ENCODE data around the gene UGT1A5. TPM values are rescaled to one million over a fixed set of nuclear protein-coding genes. Genes with fewer than 3 reads are reported as not detected.
"Not testable (repeated sequence)": the region's sequence is repeated elsewhere in the genome, so short reads cannot be mapped to it uniquely, and the experiment has no call there.

The UGT1A5 gene
- polyA plus RNA-seq, 4 donors = not detected

DNA sequence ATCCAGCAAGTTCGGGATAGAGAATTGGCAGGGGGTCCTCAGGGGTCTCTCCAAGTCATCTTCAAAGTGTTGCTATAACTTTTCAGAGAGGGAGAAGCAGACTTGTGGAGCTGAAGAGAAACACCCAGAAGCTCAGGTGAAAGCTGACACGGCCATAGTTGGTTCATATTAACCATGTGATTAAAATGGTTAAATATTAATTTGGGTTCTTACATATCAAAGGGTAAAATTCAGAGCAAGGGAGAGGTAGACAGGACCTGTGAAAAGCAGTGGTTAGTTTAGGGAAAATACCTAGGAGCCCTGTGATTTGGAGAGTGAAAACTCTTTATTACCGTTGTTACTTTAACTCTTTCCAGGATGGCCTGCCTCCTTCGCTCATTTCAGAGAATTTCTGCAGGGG is 20.1 kb upstream of the UGT1A5 start, which contains the start of gene UGT1A6:
Gene UGT1A6 (plus strand): TSS at position 243 of the 400 bp plus-strand sequence. CDS start 115 bp downstream, at position 358.
- no peak for DNase-seq (ENCODE audit: low read depth in 4 of 4, low spot score in 3 of 4)

DNA sequence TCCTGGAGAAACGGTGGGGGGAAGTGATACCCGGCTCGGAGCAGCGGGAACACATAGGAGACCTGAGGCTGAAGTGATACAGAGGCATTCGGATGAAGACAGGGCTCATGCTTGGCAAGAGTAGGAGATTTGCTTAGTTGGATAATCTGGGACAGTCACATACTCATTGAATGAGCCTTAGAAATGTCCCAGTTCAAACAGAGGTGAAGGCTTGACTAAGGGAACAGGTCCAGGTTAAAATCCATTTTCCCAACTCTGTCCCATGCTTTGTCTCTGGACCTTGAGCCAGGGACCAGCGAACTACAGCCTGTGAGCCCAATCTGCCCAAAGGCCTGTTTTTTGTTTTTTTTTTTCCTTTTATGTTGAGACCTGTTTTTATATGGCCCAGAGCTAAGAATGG is 18.7 kb upstream of the UGT1A5 start:
- no peak for DNase-seq (ENCODE audit: low read depth in 4 of 4, low spot score in 3 of 4)

GRCh38 chr2:233698740-233699139 is 14.0 kb upstream of the UGT1A5 start:
- no peak for DNase-seq (ENCODE audit: low read depth in 4 of 4, low spot score in 3 of 4)

GRCh38 chr2:233699424-233700027 is 13.2 kb upstream of the UGT1A5 start:
- DNase-seq (ENCODE audit: low read depth in 4 of 4, low spot score in 3 of 4) = no peak

DNA sequence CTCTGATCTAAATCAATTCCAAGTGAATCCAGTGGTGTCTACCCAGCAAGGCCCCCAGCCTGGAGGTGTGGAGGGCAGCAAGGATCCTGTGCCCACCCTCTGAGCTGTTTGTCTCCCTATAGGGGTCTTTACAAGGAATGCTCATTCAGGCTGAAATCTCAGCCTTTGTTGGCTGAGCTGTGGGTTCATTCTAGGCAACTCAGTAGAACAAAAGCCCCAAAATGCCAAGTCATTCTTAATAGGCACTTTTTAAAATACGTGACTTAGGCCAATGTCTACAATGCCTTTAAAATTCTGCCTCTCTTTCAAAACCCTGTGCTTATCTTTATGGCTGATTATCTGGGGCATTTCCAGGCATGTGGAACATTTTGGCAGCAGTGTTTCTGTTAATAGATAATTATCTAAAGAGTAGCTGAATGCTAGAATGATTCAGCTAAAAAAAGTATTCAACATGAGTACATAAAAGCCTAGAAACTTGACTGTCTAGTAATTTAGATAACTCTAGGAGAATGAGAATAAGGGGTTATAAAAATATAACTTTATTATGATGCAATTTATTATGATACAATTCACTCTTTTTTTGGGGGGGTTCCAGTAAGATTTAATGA is 12.6 kb upstream of the UGT1A5 start:
- peak in 1 of 4 donors; percentile 29 for DNase-seq (ENCODE audit: low read depth in 4 of 4, low spot score in 3 of 4)

DNA sequence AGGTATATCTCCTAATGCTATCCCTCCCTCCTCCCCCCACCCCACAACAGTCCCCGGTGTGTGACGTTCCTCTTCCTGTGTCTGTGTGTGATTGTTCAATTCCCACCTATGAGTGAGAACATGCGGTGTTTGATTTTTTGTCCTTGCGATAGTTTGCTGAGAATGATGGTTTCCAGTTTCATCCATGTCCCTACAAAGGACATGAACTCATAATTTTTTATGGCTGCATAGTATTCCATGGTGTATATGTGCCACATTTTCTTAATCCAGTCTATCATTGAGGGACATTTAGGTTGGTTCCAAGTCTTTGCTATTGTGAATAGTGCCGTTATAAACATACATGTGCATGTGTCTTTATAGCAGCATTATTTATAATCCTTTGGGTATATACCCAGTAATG is 11.9 kb upstream of the UGT1A5 start:
- not testable (repeated sequence) for DNase-seq (ENCODE audit: low read depth in 4 of 4, low spot score in 3 of 4)

DNA sequence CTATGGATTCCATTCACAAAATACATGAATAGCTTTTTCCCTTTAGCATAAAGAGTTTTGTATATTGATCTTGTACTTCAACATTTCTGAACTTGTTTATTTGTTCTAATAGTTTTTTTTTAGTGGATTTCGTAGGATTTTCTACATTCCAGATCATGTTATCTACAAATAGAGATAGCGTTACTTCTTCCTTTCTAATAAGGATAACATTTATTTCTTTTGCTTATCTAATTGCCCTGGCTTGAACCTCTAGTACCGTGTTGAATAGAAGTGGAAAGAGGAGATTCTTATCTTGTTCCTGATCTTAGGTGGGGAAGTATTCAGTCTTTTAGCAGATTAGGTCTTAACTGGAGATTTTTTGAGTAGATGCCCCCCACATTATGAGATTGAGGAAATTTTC is 10.5 kb upstream of the UGT1A5 start:
- DNase-seq (ENCODE audit: low read depth in 4 of 4, low spot score in 3 of 4) = no peak

- DNase-seq (ENCODE audit: low read depth in 4 of 4, low spot score in 3 of 4) = no peak
Observed at GRCh38 chr2:233705911-233706506, 6.7 kb upstream of the UGT1A5 start.

- no peak for DNase-seq (ENCODE audit: low read depth in 4 of 4, low spot score in 3 of 4)
Observed at GRCh38 chr2:233706720-233707119, 6.0 kb upstream of the UGT1A5 start.

DNA sequence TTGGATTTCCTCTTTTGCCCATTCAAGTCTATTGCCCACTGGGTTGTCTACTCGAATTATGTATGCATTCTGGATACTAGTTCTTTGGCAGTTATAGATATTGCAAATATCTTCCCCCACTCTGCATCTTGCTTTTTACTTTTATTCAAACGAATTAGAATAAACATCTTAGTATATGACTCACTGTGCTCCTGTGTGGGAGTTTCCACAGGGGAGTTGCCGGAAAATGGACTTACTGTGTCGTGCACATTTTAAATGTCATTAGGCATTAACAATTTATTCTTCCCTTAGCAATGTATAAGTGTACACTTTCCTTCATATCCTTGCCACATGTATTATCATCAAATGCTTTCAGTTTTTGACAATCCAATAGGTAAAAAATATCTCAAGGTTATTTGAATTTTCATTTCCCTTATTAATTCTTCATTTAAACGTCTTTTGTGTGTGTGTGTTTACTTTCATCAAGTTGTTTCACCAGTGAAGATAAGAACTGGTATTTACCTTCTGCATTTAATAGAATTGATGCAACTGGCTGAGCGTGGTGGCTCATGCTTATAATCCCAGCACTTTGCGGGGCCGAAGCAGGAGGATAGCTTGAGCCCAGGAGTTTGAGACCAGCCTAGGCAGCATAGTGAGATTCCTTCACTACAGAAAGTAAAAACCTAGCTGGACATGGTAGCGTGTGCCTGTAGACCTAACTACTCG is 4.6 kb upstream of the UGT1A5 start:
- no peak for DNase-seq (ENCODE audit: low read depth in 4 of 4, low spot score in 3 of 4)

GRCh38 chr2:233708942-233709341 is 3.8 kb upstream of the UGT1A5 start:
- no peak for DNase-seq (ENCODE audit: low read depth in 4 of 4, low spot score in 3 of 4)

- DNase-seq (ENCODE audit: low read depth in 4 of 4, low spot score in 3 of 4) = peak in 3 of 4 donors; percentile 56 to 61 (median 60)
Observed at GRCh38 chr2:233711312-233712008, 1.2 kb upstream of the UGT1A5 start.

- no peak for DNase-seq (ENCODE audit: low read depth in 4 of 4, low spot score in 3 of 4)
Observed at GRCh38 chr2:233713262-233713615, 532 bp downstream of the UGT1A5 start.

GRCh38 chr2:233714121-233714520 is 1.4 kb downstream of the UGT1A5 start:
- DNase-seq (ENCODE audit: low read depth in 4 of 4, low spot score in 3 of 4) = no peak

DNA sequence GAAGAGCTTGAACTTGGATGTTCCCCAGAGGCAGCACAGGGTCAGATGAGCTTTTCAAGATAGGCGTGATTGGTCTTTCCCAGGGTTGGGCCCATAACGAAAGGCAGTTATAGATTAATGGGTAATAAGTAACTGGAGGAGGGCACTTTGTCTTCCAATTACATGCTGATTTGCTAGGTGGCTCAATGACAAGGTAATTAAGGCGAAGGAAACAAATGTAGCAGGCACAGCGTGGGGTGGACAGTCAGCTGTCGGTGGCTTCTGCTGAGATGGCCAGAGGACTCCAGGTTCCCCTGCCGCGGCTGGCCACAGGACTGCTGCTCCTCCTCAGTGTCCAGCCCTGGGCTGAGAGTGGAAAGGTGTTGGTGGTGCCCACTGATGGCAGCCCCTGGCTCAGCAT is 5.8 kb downstream of the UGT1A5 start, which contains the start of gene UGT1A4:
Gene UGT1A4 (plus strand): TSS at position 185 of the 400 bp plus-strand sequence. CDS start 85 bp downstream, at position 270.
- DNase-seq (ENCODE audit: low read depth in 4 of 4, low spot score in 3 of 4) = no peak

- no peak for DNase-seq (ENCODE audit: low read depth in 4 of 4, low spot score in 3 of 4)
Observed at GRCh38 chr2:233728723-233729301, 16.1 kb downstream of the UGT1A5 start, which contains the start of gene UGT1A3. Gene UGT1A3, plus strand, starts transcription at chr2:233729042. Its CDS starts 85 bp downstream, at chr2:233729127.

DNA sequence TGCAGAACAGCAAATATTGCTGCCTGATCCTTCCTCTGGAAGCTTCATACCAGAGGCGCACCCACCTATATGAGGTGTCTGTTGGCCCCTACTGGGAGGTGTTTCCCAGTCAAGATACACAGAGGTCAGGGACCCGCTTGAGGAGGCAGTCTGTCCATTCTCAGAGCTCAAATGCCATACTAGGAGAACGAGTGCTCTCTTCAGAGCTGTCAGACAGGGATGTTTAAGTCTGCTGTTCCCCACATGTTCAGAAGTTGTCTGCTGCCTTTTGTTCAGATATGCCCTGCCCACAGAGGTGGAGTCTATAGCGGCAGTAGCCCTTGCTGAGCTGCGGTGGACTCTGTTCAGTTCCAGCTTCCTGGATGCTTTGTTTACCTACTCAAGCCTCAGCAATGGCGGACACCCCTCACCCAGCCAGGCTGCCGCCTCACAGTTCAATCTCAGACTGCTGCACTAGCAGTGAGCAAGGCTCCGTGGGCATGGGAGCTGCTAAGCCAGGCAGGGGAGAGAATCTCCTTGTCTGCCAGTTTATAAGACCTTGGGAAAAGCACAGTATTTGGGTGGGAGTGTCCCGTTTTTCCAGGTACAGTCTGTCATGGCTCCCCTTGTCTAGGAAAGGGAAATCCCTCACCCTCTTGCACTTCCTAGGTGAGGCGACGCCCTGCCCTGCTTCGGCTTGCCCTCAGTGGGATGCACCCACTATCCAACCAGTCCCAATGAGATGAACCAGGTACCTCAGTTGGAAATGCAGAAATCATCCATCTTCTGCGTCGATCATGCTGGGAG is 24.4 kb downstream of the UGT1A5 start:
- DNase-seq (ENCODE audit: low read depth in 4 of 4, low spot score in 3 of 4) = not testable (repeated sequence)

DNA sequence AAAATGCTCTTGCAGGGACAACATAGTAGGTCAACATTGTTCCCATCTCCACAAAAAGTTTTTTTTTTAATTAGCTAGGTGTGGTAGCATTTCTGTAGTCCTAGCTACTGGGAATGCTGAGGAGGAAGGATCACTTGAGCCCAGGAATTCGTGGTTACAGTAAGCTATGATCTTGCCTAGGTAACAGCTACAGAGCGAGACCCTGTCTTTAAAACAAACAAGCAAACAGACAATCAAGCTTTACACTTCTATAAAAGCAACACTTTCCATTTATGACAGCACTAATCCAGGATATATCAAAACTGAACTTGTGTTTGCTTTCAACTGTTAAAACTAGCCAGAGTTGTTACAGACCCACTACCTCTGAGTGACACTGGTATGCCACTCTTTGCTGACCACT is 28.2 kb downstream of the UGT1A5 start:
- no peak for DNase-seq (ENCODE audit: low read depth in 4 of 4, low spot score in 3 of 4)

DNA sequence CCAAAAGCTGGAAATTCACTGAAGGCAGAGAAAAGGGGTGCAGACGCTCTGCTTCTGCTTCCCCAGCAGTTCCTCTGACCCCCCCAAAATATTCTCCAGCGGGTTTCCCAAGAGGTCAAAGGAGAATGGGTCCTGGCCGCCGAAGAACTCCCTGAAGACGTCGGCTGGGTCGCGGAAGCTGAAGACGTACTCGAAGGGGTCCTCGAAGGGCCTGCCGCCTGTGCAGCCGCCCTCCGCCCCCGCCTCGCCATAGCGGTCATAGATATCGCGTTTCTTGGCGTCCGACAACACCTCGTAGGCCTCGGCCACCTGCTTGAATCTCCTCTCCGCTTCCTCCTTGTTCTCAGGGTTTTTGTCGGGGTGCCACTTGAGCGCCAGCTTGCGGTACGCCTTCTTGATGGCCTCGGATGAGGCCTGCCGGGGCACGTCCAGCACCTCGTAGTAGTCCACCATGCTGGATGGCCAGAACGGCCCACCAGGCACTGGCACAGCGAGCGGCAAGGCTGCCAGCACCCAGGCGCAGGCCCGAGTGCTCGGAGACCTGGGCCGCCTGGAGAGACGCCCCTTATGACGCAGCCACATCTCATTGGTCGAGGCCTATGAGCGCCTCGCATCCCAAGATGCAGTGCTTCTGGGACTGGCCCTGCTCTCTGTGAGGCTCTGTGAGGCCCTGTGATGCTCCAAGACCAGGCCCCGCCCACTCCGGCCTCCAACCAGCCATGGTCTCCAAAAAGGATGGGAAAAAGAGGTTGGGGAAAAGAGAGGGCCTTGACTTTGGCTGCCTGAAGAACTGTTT is 31.0 kb downstream of the UGT1A5 start:
- no peak for DNase-seq (ENCODE audit: low read depth in 4 of 4, low spot score in 3 of 4)

Measured in right renal pelvis (tissue), 4 donors.